HEK293 (cell line): ENCODE data around the gene ZFPM1.

Experiments
- CTCF ChIA-PET: fragments of 350-600 bp; formaldehyde crosslinking; extraction: SDS; loops from one replicate; lab custom pipeline; 2021; ENCODE audit warnings: antibody characterized with exemption; lab: Yijun Ruan, JAX
- POLR2A ChIA-PET: fragments of 300-600 bp; formaldehyde crosslinking; extraction: SDS; loops from one replicate; lab custom pipeline; 2020; ENCODE audit warnings: antibody characterized with exemption, inconsistent platforms; lab: Yijun Ruan, JAX
- H3K27ac ChIP-seq: fragments of 200-500 bp; sonication (Bioruptor generic); 2 replicates; pipeline ENCODE4 v1.5.1; 2014; ENCODE audit warnings: low read depth, low read length, control low read depth, inconsistent platforms; ENCODE audit errors: extremely low read depth
- H3K36me3 ChIP-seq, 2 experiments: fragments of 200-500 bp in 1 of 2; sonication (Bioruptor generic) in 1 of 2; 1 replicate in 1 of 2; 2 replicates in 1 of 2; pipeline ENCODE4 v1.5.1; 2014 to 2017; ENCODE audit warnings: inconsistent platforms in 2 of 2, low read length in 2 of 2; ENCODE audit not compliant: control insufficient read depth in 2 of 2, insufficient read depth in 1 of 2
- H3K4me1 ChIP-seq: fragments of 200-500 bp; sonication (Bioruptor generic); 2 replicates; pipeline ENCODE4 v1.5.1; 2014; ENCODE audit warnings: mild to moderate bottlenecking, low read length, inconsistent platforms; ENCODE audit not compliant: control insufficient read depth, insufficient read depth
- H3K4me3 ChIP-seq: 2 replicates; pipeline ENCODE4 v1.5.1; 2011; ENCODE audit warnings: low read depth, mild to moderate bottlenecking, control low read depth, low read length, moderate library complexity
- H3K9me3 ChIP-seq: fragments of 200-500 bp; sonication (Bioruptor generic); 2 replicates; pipeline ENCODE4 v1.5.1; 2014; ENCODE audit warnings: low read depth, low read length, inconsistent platforms; ENCODE audit not compliant: control insufficient read depth, insufficient read depth
- CTCF ChIP-seq: fragments of 450-650 bp; formaldehyde crosslinking; IDR thresholded peaks from 2 replicates; pipeline ENCODE4 v1.5.1; 2016; ENCODE audit warnings: missing biosample characterization, missing genetic modification characterization
- EGR2 ChIP-seq: fragments of 450-650 bp; formaldehyde crosslinking; IDR thresholded peaks from 2 replicates; pipeline ENCODE4 v1.5.1; 2016; ENCODE audit warnings: low read depth, missing biosample characterization, missing genetic modification characterization
- HIC1 ChIP-seq: fragments of 450-650 bp; formaldehyde crosslinking; IDR thresholded peaks from 2 replicates; pipeline ENCODE4 v1.5.1; 2016; ENCODE audit warnings: missing biosample characterization, missing genetic modification characterization
- KLF16 ChIP-seq: fragments of 450-650 bp; formaldehyde crosslinking; IDR thresholded peaks from 2 replicates; pipeline ENCODE4 v1.5.1; 2017; ENCODE audit warnings: missing biosample characterization, missing genetic modification characterization
- MZF1 ChIP-seq: fragments of 450-650 bp; formaldehyde crosslinking; IDR thresholded peaks from 2 replicates; pipeline ENCODE4 v1.5.1; 2017; ENCODE audit warnings: missing biosample characterization, missing genetic modification characterization, borderline replicate concordance
- PRDM10 ChIP-seq: fragments of 450-650 bp; formaldehyde crosslinking; IDR thresholded peaks from 2 replicates; pipeline ENCODE4 v1.5.1; 2016; ENCODE audit warnings: missing biosample characterization, missing genetic modification characterization
- TCF7L2 ChIP-seq: IDR thresholded peaks from 2 replicates; pipeline ENCODE4 v1.6.1; 2011; ENCODE audit warnings: low read depth, mild to moderate bottlenecking, inconsistent platforms, low read length, moderate library complexity, borderline replicate concordance
- ZBTB20 ChIP-seq: fragments of 450-650 bp; formaldehyde crosslinking; IDR thresholded peaks from 2 replicates; pipeline ENCODE4 v1.5.1; 2016; ENCODE audit warnings: missing biosample characterization, missing genetic modification characterization
- ZBTB7A ChIP-seq: fragments of 450-650 bp; formaldehyde crosslinking; IDR thresholded peaks from 2 replicates; pipeline ENCODE4 v1.5.1; 2016; ENCODE audit warnings: low read depth, missing biosample characterization, missing genetic modification characterization
- ZFHX2 ChIP-seq: fragments of 450-650 bp; formaldehyde crosslinking; conservative IDR thresholded peaks from 2 replicates; pipeline ENCODE4 v1.5.1; 2016; ENCODE audit warnings: missing biosample characterization, missing genetic modification characterization
- ZIC2 ChIP-seq: fragments of 450-650 bp; formaldehyde crosslinking; IDR thresholded peaks from 2 replicates; pipeline ENCODE4 v1.5.1; 2016; ENCODE audit warnings: missing biosample characterization, missing genetic modification characterization
- ZNF146 ChIP-seq: fragments of 450-650 bp; formaldehyde crosslinking; IDR thresholded peaks from 2 replicates; pipeline ENCODE4 v1.5.1; 2016; ENCODE audit warnings: missing biosample characterization, missing genetic modification characterization
- ZNF169 ChIP-seq: fragments of 450-650 bp; formaldehyde crosslinking; IDR thresholded peaks from 2 replicates; pipeline ENCODE4 v1.5.1; 2016; ENCODE audit warnings: missing biosample characterization, missing genetic modification characterization
- ZNF184 ChIP-seq: fragments of 450-650 bp; IDR thresholded peaks from 2 replicates; pipeline ENCODE4 v1.5.1; 2018; ENCODE audit warnings: missing biosample characterization, mild to moderate bottlenecking, missing genetic modification characterization
- ZNF221 ChIP-seq: fragments of 450-650 bp; formaldehyde crosslinking; IDR thresholded peaks from 2 replicates; pipeline ENCODE4 v1.5.1; 2017; ENCODE audit warnings: missing biosample characterization, missing genetic modification characterization, borderline replicate concordance
- ZNF248 ChIP-seq: fragments of 450-650 bp; formaldehyde crosslinking; IDR thresholded peaks from 2 replicates; pipeline ENCODE4 v1.5.1; 2017; ENCODE audit warnings: missing biosample characterization, missing genetic modification characterization
- ZNF335 ChIP-seq: fragments of 450-650 bp; formaldehyde crosslinking; conservative IDR thresholded peaks from 2 replicates; pipeline ENCODE4 v1.5.1; 2016; ENCODE audit warnings: missing biosample characterization, missing genetic modification characterization
- ZNF341 ChIP-seq: fragments of 450-650 bp; formaldehyde crosslinking; IDR thresholded peaks from 2 replicates; pipeline ENCODE4; 2016; ENCODE audit warnings: low read depth, missing biosample characterization, missing genetic modification characterization
- ZNF398 ChIP-seq: fragments of 450-650 bp; formaldehyde crosslinking; IDR thresholded peaks from 2 replicates; pipeline ENCODE4 v1.5.1; 2017; ENCODE audit warnings: missing biosample characterization, missing genetic modification characterization
- ZNF660 ChIP-seq: fragments of 450-650 bp; IDR thresholded peaks from 2 replicates; pipeline ENCODE4 v1.5.1; 2018; ENCODE audit warnings: missing biosample characterization, mild to moderate bottlenecking, missing genetic modification characterization
- ZNF768 ChIP-seq: fragments of 450-650 bp; formaldehyde crosslinking; IDR thresholded peaks from 2 replicates; pipeline ENCODE4 v1.5.1; 2018; ENCODE audit warnings: missing biosample characterization, mild to moderate bottlenecking, missing genetic modification characterization
- ZNF792 ChIP-seq: fragments of 450-650 bp; formaldehyde crosslinking; IDR thresholded peaks from 2 replicates; pipeline ENCODE4 v1.5.1; 2016; ENCODE audit warnings: missing biosample characterization, missing genetic modification characterization
- ZNF837 ChIP-seq: fragments of 450-650 bp; formaldehyde crosslinking; IDR thresholded peaks from 2 replicates; pipeline ENCODE4 v1.5.1; 2016; ENCODE audit warnings: missing biosample characterization, missing genetic modification characterization
- ZXDB ChIP-seq: fragments of 450-650 bp; formaldehyde crosslinking; IDR thresholded peaks from 2 replicates; pipeline ENCODE4 v1.5.1; 2016; ENCODE audit warnings: missing biosample characterization, missing genetic modification characterization

Gene ZFPM1

GRCh38 chr16:88455610-88456355 is 2.7 kb downstream of the ZFPM1 start (continued):
- TF ChIP-seq MZF1 (tag by site-specific recombination) (no peak), ZNF837 (tag by site-specific recombination) (no peak), ZNF398 (tag by site-specific recombination) (peak; percentile 85), ZNF184 (tag by site-specific recombination) (no peak), ZNF169 (no peak), PRDM10 (tag by site-specific recombination) (peak; percentile 97), ZNF768 (tag by site-specific recombination) (0 out of 2 replicates have a peak, but pooled peaks have one; percentile 15), KLF16 (peak; percentile 30; the same call in 1 of the 2 replicates), TCF7L2 (peak; percentile 66; the same call in 1 of the 2 replicates), ZNF146 (tag by site-specific recombination) (no peak), ZBTB20 (tag by site-specific recombination) (peak; percentile 8; the same call in 1 of the 2 replicates), ZNF221 (no peak), ZNF792 (tag by site-specific recombination) (no peak), CTCF (tag by site-specific recombination) (no peak), ZNF660 (no peak), ZNF341 (peak; percentile 38)

- ChIA-PET POLR2A (no interaction called here), CTCF (interaction anchor here (0.6 to 1.1 kb wide), 2 partner anchors 19 to 711 kb away, joined by 3 to 5 read pairs; no protein-coding TSS in a partner anchor)
- Histone ChIP-seq H3K4me1 (peaks cover 5% of the 10 kb centered on the region; the same call in 1 of the 2 replicates), H3K27ac (no peak overlapping the region), H3K9me3 (no peaks in the 10 kb centered on the region), H3K4me3 (no peak overlapping the region), H3K36me3 (peaks cover 0 to 4% of the 10 kb centered on the region in 2 experiments; a peak in 1 of 3 replicates)
- peak; percentile 82 for TF ChIP-seq EGR2 (tag by site-specific recombination)
- no peak for TF ChIP-seq ZNF248
- no peak for TF ChIP-seq ZNF335 (tag by site-specific recombination)
- TF ChIP-seq ZIC2: peak; percentile 24; the same call in 1 of the 2 replicates
- peak; percentile 93 for TF ChIP-seq ZFHX2 (tag by site-specific recombination)
- TF ChIP-seq ZBTB7A (tag by site-specific recombination): no peak
- TF ChIP-seq HIC1 (tag by site-specific recombination): peak; percentile 50
- no peak for TF ChIP-seq ZXDB (tag by site-specific recombination)
Observed at GRCh38 chr16:88456356-88457292, 3.5 kb downstream of the ZFPM1 start.
